Mesothelial cell of epicardium (in vitro differentiated cells): ENCODE measurements around the gene SLC2A4. TPM values are rescaled to one million over a fixed set of nuclear protein-coding genes. Genes with fewer than 3 reads are reported as not detected.

Source experiments
- DNase-seq, 2 experiments: peaks; one replicate each; pipeline ENCODE4 v3.0.0; 2021; ENCODE audit warnings: low spot score in 2 of 2; ENCODE audit not compliant: unreplicated experiment in 2 of 2
- H3K27ac Mint-ChIP-seq: 2 replicates; pipeline ENCODE4 v1.8.0; 2021; ENCODE audit warnings: mixed read lengths
- H3K27me3 Mint-ChIP-seq: 2 replicates; pipeline ENCODE4 v1.8.0; 2021; ENCODE audit warnings: low read depth, mixed read lengths
- H3K36me3 Mint-ChIP-seq: 2 replicates; pipeline ENCODE4 v1.8.0; 2021; ENCODE audit warnings: mixed read lengths
- H3K4me1 Mint-ChIP-seq: 2 replicates; pipeline ENCODE4 v1.8.0; 2021; ENCODE audit warnings: mixed read lengths
- H3K4me3 Mint-ChIP-seq: 2 replicates; pipeline ENCODE4 v1.8.0; 2021; ENCODE audit warnings: mild to moderate bottlenecking, moderate library complexity, mixed read lengths
- H3K9me3 Mint-ChIP-seq: 2 replicates; pipeline ENCODE4 v1.8.0; 2021; ENCODE audit warnings: mixed read lengths
- CTCF ChIP-seq: fragments of 200-600 bp; sonication (generic); IDR thresholded peaks from one replicate; pipeline ENCODE4 v1.5.0; 2021; ENCODE audit warnings: antibody characterized with exemption; ENCODE audit not compliant: unreplicated experiment
- total RNA-seq: library from RNA; stranded (reverse); gene quantifications from 3 replicates; pipeline ENCODE4 v1.2.1, GENCODE V29; 2021

The SLC2A4 gene
- total RNA-seq, 1 donor from 2014 or later = 1.6 TPM

GRCh38 chr17:7258731-7259554 lies 22.6 kb upstream of the SLC2A4 start:
- no peak for TF ChIP-seq CTCF
- Mint-ChIP-seq H3K27me3 (peaks cover 28% of the 10 kb centered on the region), H3K4me1 (peaks cover 20% of the 10 kb centered on the region), H3K9me3 (no peaks in the 10 kb centered on the region), H3K4me3 (no peak overlapping the region), H3K36me3 (peaks cover 14% of the 10 kb centered on the region), H3K27ac (no peak overlapping the region)
- no peak for DNase-seq

- H3K27ac Mint-ChIP-seq = peak overlapping the region; percentile 22
Observed at GRCh38 chr17:7259555-7259889, 22.0 kb upstream of the SLC2A4 start.

GRCh38 chr17:7260151-7260550 lies 21.4 kb upstream of the SLC2A4 start:
- peaks cover 35% of the 10 kb centered on the region for H3K27me3 Mint-ChIP-seq
- H3K36me3 Mint-ChIP-seq = peaks cover 8% of the 10 kb centered on the region
- H3K4me1 Mint-ChIP-seq = peaks cover 21% of the 10 kb centered on the region
- peak overlapping the region; percentile 89 for H3K27ac Mint-ChIP-seq
- H3K4me3 Mint-ChIP-seq = peak overlapping the region; percentile 72
- DNase-seq = no peak
- TF ChIP-seq CTCF = no peak
- no peaks in the 10 kb centered on the region for H3K9me3 Mint-ChIP-seq

More at GRCh38 chr17:7259555-7259889, 22.0 kb upstream of the SLC2A4 start:
- H3K36me3 Mint-ChIP-seq = peaks cover 13% of the 10 kb centered on the region
- no peak overlapping the region for H3K4me3 Mint-ChIP-seq
- peaks cover 33% of the 10 kb centered on the region for H3K27me3 Mint-ChIP-seq
- no peak for TF ChIP-seq CTCF
- no peak for DNase-seq
- no peaks in the 10 kb centered on the region for H3K9me3 Mint-ChIP-seq
- H3K4me1 Mint-ChIP-seq = peaks cover 21% of the 10 kb centered on the region

GRCh38 chr17:7260651-7261378 lies 20.7 kb upstream of the SLC2A4 start:
- TF ChIP-seq CTCF = no peak
- peak overlapping the region; percentile 72 for H3K4me3 Mint-ChIP-seq
- H3K36me3 Mint-ChIP-seq = peaks cover 8% of the 10 kb centered on the region
- peaks cover 35% of the 10 kb centered on the region for H3K27me3 Mint-ChIP-seq
- H3K4me1 Mint-ChIP-seq = peaks cover 21% of the 10 kb centered on the region
- H3K9me3 Mint-ChIP-seq = no peaks in the 10 kb centered on the region
- H3K27ac Mint-ChIP-seq = peak overlapping the region; percentile 89
- DNase-seq = peak in 1 of 2 experiments; percentile 56

GRCh38 chr17:7261379-7262191 lies 19.9 kb upstream of the SLC2A4 start:
- no peak for TF ChIP-seq CTCF
- peaks cover 21% of the 10 kb centered on the region for H3K4me1 Mint-ChIP-seq
- DNase-seq = peak in 1 of 2 experiments; percentile 43
- H3K27ac Mint-ChIP-seq = peak overlapping the region; percentile 97
- peaks cover 3% of the 10 kb centered on the region for H3K36me3 Mint-ChIP-seq
- no peaks in the 10 kb centered on the region for H3K9me3 Mint-ChIP-seq
- H3K27me3 Mint-ChIP-seq = peaks cover 35% of the 10 kb centered on the region
- peak overlapping the region; percentile 90 for H3K4me3 Mint-ChIP-seq
